Hippocampal formation (tissue), 2 donors: ENCODE results near the gene USP28.

Source experiments
- DNase-seq, 2 donors: peaks; one replicate each; lab custom pipeline; 2025; lab: John Stamatoyannopoulos, UW

Gene USP28

GRCh38 chr11:113877670-113878055 is 2.3 kb upstream of the USP28 start:
- no peak for DNase-seq

- DNase-seq: no peak
Observed at GRCh38 chr11:113876798-113877669, 1.7 kb upstream of the USP28 start.

- DNase-seq: no peak
Observed at GRCh38 chr11:113876074-113876797, 864 bp upstream of the USP28 start.

GRCh38 chr11:113874581-113875233 is 665 bp downstream of the USP28 start:
- no peak for DNase-seq

GRCh38 chr11:113874096-113874495 is 1.3 kb downstream of the USP28 start:
- no peak for DNase-seq

GRCh38 chr11:113873236-113873626 is 2.1 kb downstream of the USP28 start:
- no peak for DNase-seq

GRCh38 chr11:113871336-113871735 is 4.0 kb downstream of the USP28 start:
- no peak for DNase-seq

- no peak for DNase-seq
Observed at GRCh38 chr11:113867843-113868503, 7.4 kb downstream of the USP28 start.

GRCh38 chr11:113865873-113866272 is 9.5 kb downstream of the USP28 start:
- DNase-seq: no peak

GRCh38 chr11:113864410-113864809 is 11.0 kb downstream of the USP28 start:
- no peak for DNase-seq

- DNase-seq: no peak
Observed at GRCh38 chr11:113862435-113862834, 12.9 kb downstream of the USP28 start.

- no peak for DNase-seq
Observed at GRCh38 chr11:113859665-113860064, 15.7 kb downstream of the USP28 start.

- DNase-seq: no peak
Observed at GRCh38 chr11:113856966-113857759, 18.2 kb downstream of the USP28 start.

GRCh38 chr11:113855803-113856202 is 19.6 kb downstream of the USP28 start:
- no peak for DNase-seq

GRCh38 chr11:113850188-113850587 is 25.2 kb downstream of the USP28 start:
- DNase-seq: no peak

- no peak for DNase-seq
Observed at GRCh38 chr11:113849713-113850112, 25.7 kb downstream of the USP28 start.

- DNase-seq: no peak
Observed at GRCh38 chr11:113847580-113847979, 27.8 kb downstream of the USP28 start.

- DNase-seq: no peak
Observed at GRCh38 chr11:113847111-113847510, 28.3 kb downstream of the USP28 start.

GRCh38 chr11:113841691-113842090 is 33.7 kb downstream of the USP28 start:
- DNase-seq: no peak

- no peak for DNase-seq
Observed at GRCh38 chr11:113840932-113841664, 34.3 kb downstream of the USP28 start.

GRCh38 chr11:113839842-113840241 is 35.5 kb downstream of the USP28 start:
- DNase-seq: no peak
